A673 (cell line): ENCODE measurements around the gene CEACAM6. TPM values are rescaled to one million over a fixed set of nuclear protein-coding genes. Genes with fewer than 3 reads are reported as not detected.

ENCODE experiments used
- BruUV-seq: library from RNA; stranded (reverse); fragments of 400-500 nt; replicated peaks from 2 replicates; lab custom pipeline; 2021; lab: Mats Ljungman, UMichigan
- CTCF ChIA-PET: fragments of 300-600 bp; sonication (Branson Sonifier 250); formaldehyde crosslinking; loops from one replicate; lab custom pipeline; 2022; ENCODE audit warnings: antibody characterized with exemption; lab: Charles Lee
- POLR2A ChIA-PET: fragments of 300-600 bp; sonication (Branson Sonifier 250); formaldehyde crosslinking; loops from one replicate; lab custom pipeline; 2022; ENCODE audit warnings: antibody characterized with exemption; ENCODE audit not compliant: low non-redundant PET; lab: Charles Lee
- DNase-seq: peaks from one replicate; pipeline ENCODE4 v3.0.0-alpha.2; 2015; ENCODE audit warnings: low spot score
- H3K27ac ChIP-seq: fragments of 200-600 bp; sonication (generic); 2 replicates; pipeline ENCODE4 v1.5.1; 2016; ENCODE audit warnings: mixed run types, low read depth, mild to moderate bottlenecking, mixed read lengths, antibody characterized with exemption, low read length; ENCODE audit not compliant: poor library complexity, severe bottlenecking
- H3K27me3 ChIP-seq: fragments of 200-600 bp; sonication (generic); replicated peaks from 2 replicates; pipeline ENCODE4 v1.6.1; 2017; ENCODE audit warnings: mixed run types, low read depth, mild to moderate bottlenecking, mixed read lengths, antibody characterized with exemption, low read length; ENCODE audit not compliant: insufficient read depth, poor library complexity
- H3K36me3 ChIP-seq: fragments of 200-600 bp; sonication (generic); 2 replicates; pipeline ENCODE4 v1.6.1; 2016; ENCODE audit warnings: mixed run types, mild to moderate bottlenecking, mixed read lengths, antibody characterized with exemption, low read length; ENCODE audit not compliant: insufficient read depth, poor library complexity, severe bottlenecking
- H3K4me1 ChIP-seq: fragments of 200-600 bp; sonication (generic); 2 replicates; pipeline ENCODE4 v1.6.1; 2017; ENCODE audit warnings: mixed run types, mild to moderate bottlenecking, mixed read lengths, antibody characterized with exemption, low read length; ENCODE audit not compliant: insufficient read depth, poor library complexity, severe bottlenecking
- H3K4me3 ChIP-seq: fragments of 200-600 bp; sonication (generic); 2 replicates; pipeline ENCODE4 v1.5.1; 2016; ENCODE audit warnings: low read depth, mixed run types, mild to moderate bottlenecking, mixed read lengths, low read length; ENCODE audit not compliant: poor library complexity, severe bottlenecking
- H3K9me3 ChIP-seq: fragments of 200-600 bp; sonication (generic); 2 replicates; pipeline ENCODE4 v1.6.1; 2016; ENCODE audit warnings: mixed run types, low read depth, mild to moderate bottlenecking, mixed read lengths, antibody characterized with exemption, low read length; ENCODE audit not compliant: poor library complexity, severe bottlenecking
- CTCF ChIP-seq: fragments of 300-800, 200-600 bp; sonication (generic); conservative IDR thresholded peaks from 2 replicates; pipeline ENCODE4 v1.5.1; 2017; ENCODE audit warnings: low read depth, mild to moderate bottlenecking, antibody characterized with exemption, low read length, moderate library complexity, mixed read lengths
- EZH2 ChIP-seq: fragments of 200-600 bp; sonication (generic); IDR thresholded peaks from 2 replicates; pipeline ENCODE4 v1.6.1; 2017; ENCODE audit warnings: borderline replicate concordance, low read depth, mild to moderate bottlenecking, mixed read lengths, antibody characterized with exemption, low read length; ENCODE audit not compliant: poor library complexity, severe bottlenecking
- intact Hi-C: fragments of 100-400 bp; cut with micrococcal nuclease; formaldehyde crosslinking; loops from one replicate; pipeline ENCODE4 v1.10.0; 2022; ENCODE audit not compliant: unreplicated experiment
- total RNA-seq: library from RNA; stranded (reverse); gene quantifications from 2 replicates; pipeline ENCODE4 v1.2.3, GENCODE V29; 2021

CEACAM6 gene
- total RNA-seq, 1 experiment from 2014 or later, result 2.4 TPM

GRCh38 chr19:41821003-41821735 is 65.8 kb downstream of the CEACAM6 start:
- no peaks in the 10 kb centered on the region for H3K27me3 ChIP-seq
- CTCF ChIA-PET, result interaction anchor here (0.6 to 1.1 kb wide), 7 partner anchors 10 to 435 kb away, joined by 3 to 17 read pairs (median 5); no protein-coding TSS in a partner anchor
- H3K4me3 ChIP-seq, result no peak overlapping the region
- intact Hi-C loops, result loop anchor here (1.0 to 2.0 kb wide), 2 partner anchors 26 to 68 kb away; no protein-coding TSS in a partner anchor
- H3K4me1 ChIP-seq, result no peaks in the 10 kb centered on the region
- no peaks in the 10 kb centered on the region for H3K36me3 ChIP-seq
- no TSS peak for BruUV-seq
- TF ChIP-seq EZH2 (no peak), CTCF (peak; percentile 84)
- POLR2A ChIA-PET, result interaction anchor here (0.6 kb wide), 1 partner anchor 311 kb away, joined by 6 read pairs; the partner anchor contains the start of gene POU2F2
- DNase-seq, result peak; percentile 73
- H3K27ac ChIP-seq, result no peak overlapping the region
- no peaks in the 10 kb centered on the region for H3K9me3 ChIP-seq

Other genes with a start within 250 kb of the CEACAM6 start
- 4.3 and 6.1 TPM in 2 replicates for gene CEACAM21, start 179.4 kb upstream of the CEACAM6 start, total RNA-seq
- gene CEACAM4, start 128.5 kb upstream of the CEACAM6 start, total RNA-seq, result not detected in 2 replicates
- gene CEACAM7, start 67.3 kb upstream of the CEACAM6 start, total RNA-seq, result 0.43 and 0.44 TPM in 2 replicates
- 0.54 and 0.90 TPM in 2 replicates for gene CEACAM5, start 46.9 kb upstream of the CEACAM6 start, total RNA-seq
- gene CEACAM3, start 41.1 kb downstream of the CEACAM6 start, total RNA-seq, result not detected in 2 replicates
- not detected in 2 replicates for gene LYPD4, start 89.2 kb downstream of the CEACAM6 start, total RNA-seq
- not detected in 2 replicates for gene DMRTC2, start 89.5 kb downstream of the CEACAM6 start, total RNA-seq
- 2,479 and 2,559 TPM in 2 replicates for gene RPS19, start 104.7 kb downstream of the CEACAM6 start, total RNA-seq
- gene CD79A, start 121.7 kb downstream of the CEACAM6 start, total RNA-seq, result 14.4 and 17.8 TPM in 2 replicates
- gene ARHGEF1, start 127.7 kb downstream of the CEACAM6 start, total RNA-seq, result 159 and 164 TPM in 2 replicates
- 0.95 and 1.2 TPM in 2 replicates for gene ERFL, start 172.9 kb downstream of the CEACAM6 start, total RNA-seq
- 114 and 124 TPM in 2 replicates for gene RABAC1, start 203.8 kb downstream of the CEACAM6 start, total RNA-seq
- 8.5 and 9.0 TPM in 2 replicates for gene ATP1A3, start 238.7 kb downstream of the CEACAM6 start, total RNA-seq